ENCODE data around the gene GALNT2. TPM values are rescaled to one million over a fixed set of nuclear protein-coding genes. Genes with fewer than 3 reads are reported as not detected.

GALNT2 gene
- total and polyA plus RNA-seq, 2 of the 13 experiments (the other 11 are each of a cell fraction or from before 2014, with no cell fraction given), result 39.3 to 39.6 TPM

DNA sequence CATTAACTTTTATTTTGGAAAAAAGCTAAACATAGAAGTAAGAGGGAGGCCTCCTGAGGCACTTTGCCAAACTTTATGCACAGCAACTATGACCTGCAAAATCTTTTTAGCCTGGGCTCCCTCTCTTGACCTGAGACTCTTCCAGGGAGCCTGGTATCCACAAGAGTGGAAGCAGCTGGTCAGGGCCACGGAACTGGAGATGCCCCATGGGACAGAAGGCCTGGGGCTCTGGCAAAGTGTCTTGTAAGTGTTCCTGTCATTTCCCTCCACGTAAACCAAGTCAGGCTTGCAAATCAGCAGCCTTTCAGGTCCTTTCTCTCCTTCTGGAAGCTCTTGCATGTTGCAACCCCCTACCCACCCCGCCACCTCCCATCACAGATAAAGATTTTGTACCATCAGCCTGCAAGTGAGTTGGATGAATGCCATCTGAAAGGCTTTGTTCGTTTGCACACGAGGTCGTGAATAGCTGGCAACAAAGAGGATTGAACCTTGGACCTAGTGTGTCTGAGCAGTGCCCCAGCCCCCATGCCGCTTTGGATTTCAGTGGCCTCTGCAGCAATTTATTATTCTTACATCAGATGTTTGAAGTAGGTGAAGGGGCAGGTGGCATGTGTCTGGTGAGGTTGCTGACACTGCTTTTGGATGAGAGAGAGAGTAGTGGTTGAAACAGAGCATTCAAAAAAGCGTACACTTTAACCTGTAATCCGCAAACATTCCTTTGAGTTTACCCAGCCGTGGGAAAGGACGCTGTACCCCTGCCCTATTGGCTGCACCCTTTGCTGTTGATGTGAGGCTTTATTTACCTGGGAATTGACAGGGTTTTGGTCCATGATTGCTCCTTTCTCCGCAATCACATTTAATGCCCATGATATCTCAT, 91.6 kb downstream of the GALNT2 start (continued):
- no peak for TF ChIP-seq ZNF180 (CRISPR knock-in tag; IDR thresholded peaks at IDR 0.05; ENCODE audit: borderline replicate concordance, low read depth)
- no peak for TF ChIP-seq ZNF841 (CRISPR knock-in tag; IDR thresholded peaks at IDR 0.05; ENCODE audit: borderline replicate concordance)
- TF ChIP-seq KLF15 (CRISPR knock-in tag; IDR thresholded peaks at IDR 0.05; ENCODE audit: borderline replicate concordance), result no peak
- TF ChIP-seq GATAD1 (CRISPR knock-in tag; IDR thresholded peaks at IDR 0.05), result no peak
- no peak; the same call in 1 of the 2 replicates for TF ChIP-seq JDP2 (CRISPR knock-in tag; IDR thresholded peaks at IDR 0.05; ENCODE audit: borderline replicate concordance)
- TF ChIP-seq, protein P1, sequence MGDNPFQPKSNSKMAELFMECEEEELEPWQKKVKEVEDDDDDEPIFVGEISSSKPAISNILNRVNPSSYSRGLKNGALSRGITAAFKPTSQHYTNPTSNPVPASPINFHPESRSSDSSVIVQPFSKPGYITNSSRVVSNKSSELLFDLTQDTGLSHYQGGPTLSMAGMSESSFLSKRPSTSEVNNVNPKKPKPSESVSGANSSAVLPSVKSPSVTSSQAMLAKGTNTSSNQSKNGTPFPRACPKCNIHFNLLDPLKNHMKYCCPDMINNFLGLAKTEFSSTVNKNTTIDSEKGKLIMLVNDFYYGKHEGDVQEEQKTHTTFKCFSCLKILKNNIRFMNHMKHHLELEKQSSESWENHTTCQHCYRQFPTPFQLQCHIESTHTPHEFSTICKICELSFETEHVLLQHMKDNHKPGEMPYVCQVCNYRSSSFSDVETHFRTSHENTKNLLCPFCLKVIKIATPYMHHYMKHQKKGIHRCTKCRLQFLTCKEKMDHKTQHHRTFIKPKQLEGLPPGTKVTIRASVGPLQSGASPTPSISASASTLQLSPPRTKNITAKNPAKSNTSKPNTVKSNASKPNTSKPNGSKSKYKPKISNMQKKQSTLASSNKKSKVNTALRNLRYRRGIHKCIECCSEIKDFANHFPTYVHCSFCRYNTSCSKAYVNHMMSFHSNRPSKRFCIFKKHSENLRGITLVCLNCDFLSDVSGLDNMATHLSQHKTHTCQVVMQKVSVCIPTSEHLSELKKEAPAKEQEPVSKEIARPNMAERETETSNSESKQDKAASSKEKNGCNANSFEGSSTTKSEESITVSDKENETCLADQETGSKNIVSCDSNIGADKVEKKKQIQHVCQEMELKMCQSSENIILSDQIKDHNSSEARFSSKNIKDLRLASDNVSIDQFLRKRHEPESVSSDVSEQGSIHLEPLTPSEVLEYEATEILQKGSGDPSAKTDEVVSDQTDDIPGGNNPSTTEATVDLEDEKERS (CRISPR knock-in tag; IDR thresholded peaks at IDR 0.05), result no peak
- no peak for TF ChIP-seq HES4 (CRISPR knock-in tag; IDR thresholded peaks at IDR 0.05; ENCODE audit: borderline replicate concordance)
- TF ChIP-seq, protein P2, sequence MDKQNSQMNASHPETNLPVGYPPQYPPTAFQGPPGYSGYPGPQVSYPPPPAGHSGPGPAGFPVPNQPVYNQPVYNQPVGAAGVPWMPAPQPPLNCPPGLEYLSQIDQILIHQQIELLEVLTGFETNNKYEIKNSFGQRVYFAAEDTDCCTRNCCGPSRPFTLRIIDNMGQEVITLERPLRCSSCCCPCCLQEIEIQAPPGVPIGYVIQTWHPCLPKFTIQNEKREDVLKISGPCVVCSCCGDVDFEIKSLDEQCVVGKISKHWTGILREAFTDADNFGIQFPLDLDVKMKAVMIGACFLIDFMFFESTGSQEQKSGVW (CRISPR knock-in tag; IDR thresholded peaks at IDR 0.05; ENCODE audit: borderline replicate concordance), result no peak
- TF ChIP-seq ZNF10 (CRISPR knock-in tag; IDR thresholded peaks at IDR 0.05; ENCODE audit: borderline replicate concordance, low read depth), result no peak
- no peak; the same call in 1 of the 2 replicates for TF ChIP-seq KMT2B (CRISPR knock-in tag; IDR thresholded peaks at IDR 0.05)
- TF ChIP-seq ZNF766 (CRISPR knock-in tag; IDR thresholded peaks at IDR 0.05; ENCODE audit: borderline replicate concordance), result peak; percentile 51; the same call in 1 of the 2 replicates
- peak; percentile 99 for TF ChIP-seq SKI (IDR thresholded peaks at IDR 0.05; ENCODE audit: partially characterized antibody)
- TF ChIP-seq, protein P3, sequence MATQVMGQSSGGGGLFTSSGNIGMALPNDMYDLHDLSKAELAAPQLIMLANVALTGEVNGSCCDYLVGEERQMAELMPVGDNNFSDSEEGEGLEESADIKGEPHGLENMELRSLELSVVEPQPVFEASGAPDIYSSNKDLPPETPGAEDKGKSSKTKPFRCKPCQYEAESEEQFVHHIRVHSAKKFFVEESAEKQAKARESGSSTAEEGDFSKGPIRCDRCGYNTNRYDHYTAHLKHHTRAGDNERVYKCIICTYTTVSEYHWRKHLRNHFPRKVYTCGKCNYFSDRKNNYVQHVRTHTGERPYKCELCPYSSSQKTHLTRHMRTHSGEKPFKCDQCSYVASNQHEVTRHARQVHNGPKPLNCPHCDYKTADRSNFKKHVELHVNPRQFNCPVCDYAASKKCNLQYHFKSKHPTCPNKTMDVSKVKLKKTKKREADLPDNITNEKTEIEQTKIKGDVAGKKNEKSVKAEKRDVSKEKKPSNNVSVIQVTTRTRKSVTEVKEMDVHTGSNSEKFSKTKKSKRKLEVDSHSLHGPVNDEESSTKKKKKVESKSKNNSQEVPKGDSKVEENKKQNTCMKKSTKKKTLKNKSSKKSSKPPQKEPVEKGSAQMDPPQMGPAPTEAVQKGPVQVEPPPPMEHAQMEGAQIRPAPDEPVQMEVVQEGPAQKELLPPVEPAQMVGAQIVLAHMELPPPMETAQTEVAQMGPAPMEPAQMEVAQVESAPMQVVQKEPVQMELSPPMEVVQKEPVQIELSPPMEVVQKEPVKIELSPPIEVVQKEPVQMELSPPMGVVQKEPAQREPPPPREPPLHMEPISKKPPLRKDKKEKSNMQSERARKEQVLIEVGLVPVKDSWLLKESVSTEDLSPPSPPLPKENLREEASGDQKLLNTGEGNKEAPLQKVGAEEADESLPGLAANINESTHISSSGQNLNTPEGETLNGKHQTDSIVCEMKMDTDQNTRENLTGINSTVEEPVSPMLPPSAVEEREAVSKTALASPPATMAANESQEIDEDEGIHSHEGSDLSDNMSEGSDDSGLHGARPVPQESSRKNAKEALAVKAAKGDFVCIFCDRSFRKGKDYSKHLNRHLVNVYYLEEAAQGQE (IDR thresholded peaks at IDR 0.05; ENCODE audit: borderline replicate concordance in 1 of 2, low read depth in 1 of 2, low read length in 2 of 2), result peak in 1 of 2 experiments; percentile 68; a peak in 1 of 4 replicates
- TF ChIP-seq, protein P4, sequence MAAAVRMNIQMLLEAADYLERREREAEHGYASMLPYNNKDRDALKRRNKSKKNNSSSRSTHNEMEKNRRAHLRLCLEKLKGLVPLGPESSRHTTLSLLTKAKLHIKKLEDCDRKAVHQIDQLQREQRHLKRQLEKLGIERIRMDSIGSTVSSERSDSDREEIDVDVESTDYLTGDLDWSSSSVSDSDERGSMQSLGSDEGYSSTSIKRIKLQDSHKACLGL (CRISPR knock-in tag; IDR thresholded peaks at IDR 0.05), result no peak
- TF ChIP-seq ZMYM3 (CRISPR knock-in tag; IDR thresholded peaks at IDR 0.05), result peak; percentile 40; the same call in 1 of the 2 replicates
- TF ChIP-seq TBP (CRISPR knock-in tag; IDR thresholded peaks at IDR 0.05), result no peak
- no peak for TF ChIP-seq KLF6 (CRISPR knock-in tag; IDR thresholded peaks at IDR 0.05)
- TF ChIP-seq MAFK (conservative IDR thresholded peaks at IDR 0.05 in 1 of 2, IDR thresholded peaks at IDR 0.05 in 1 of 2; ENCODE audit: low read length in 2 of 2), result peak; percentile 78 to 86

All from HepG2 (cell line).